Coronary artery (tissue), 2 donors: Measurements from ENCODE around the gene CHMP5.

ENCODE experiments used
- DNase-seq: peaks from one replicate; pipeline ENCODE4 v3.0.0-alpha.2; 2017; ENCODE audit warnings: low spot score
- H3K27ac ChIP-seq, 2 donors: fragments of 200-600 bp; sonication (generic); one replicate each; pipeline ENCODE4 v1.5.1; 2016 to 2019
- H3K4me3 ChIP-seq: fragments of 200-600 bp; sonication (generic); 2 replicates; pipeline ENCODE4 v1.5.1; 2016; ENCODE audit warnings: mild to moderate bottlenecking, moderate library complexity
- CTCF ChIP-seq: fragments of 200-600 bp; sonication (generic); IDR thresholded peaks from one replicate; pipeline ENCODE4 v1.5.1; 2019; ENCODE audit warnings: antibody characterized with exemption

Gene CHMP5

GRCh38 chr9:33263131-33264002 is 1.5 kb upstream of the CHMP5 start:
- Histone ChIP-seq H3K4me3 (peak overlapping the region; percentile 91), H3K27ac (peak overlapping the region; percentile 90 to 92)
- DNase-seq: no peak
- no peak for TF ChIP-seq CTCF

- no peak for DNase-seq
- Histone ChIP-seq H3K4me3 (peak overlapping the region; percentile 91), H3K27ac (peak overlapping the region; percentile 90 to 92)
- TF ChIP-seq CTCF: no peak
These were observed 811 bp upstream of the CHMP5 start for GRCh38 chr9:33264003-33264472.

- no peak for TF ChIP-seq CTCF
- Histone ChIP-seq H3K27ac (peak overlapping the region; percentile 70 to 90), H3K4me3 (peak overlapping the region; percentile 91)
- DNase-seq: no peak
These were observed 489 bp downstream of the CHMP5 start for GRCh38 chr9:33265211-33265865.

GRCh38 chr9:33267151-33267767 is 2.4 kb downstream of the CHMP5 start:
- no peak for DNase-seq
- no peak overlapping the region for H3K27ac ChIP-seq
- no peak for TF ChIP-seq CTCF
- H3K4me3 ChIP-seq: no peak overlapping the region

GRCh38 chr9:33270146-33270545 is 5.3 kb downstream of the CHMP5 start:
- DNase-seq: no peak
- Histone ChIP-seq H3K4me3 (no peak overlapping the region), H3K27ac (no peak overlapping the region)
- TF ChIP-seq CTCF: no peak

- H3K4me3 ChIP-seq: no peak overlapping the region
- no peak overlapping the region for H3K27ac ChIP-seq
- TF ChIP-seq CTCF: no peak
- no peak for DNase-seq
These were observed 7.2 kb downstream of the CHMP5 start for GRCh38 chr9:33272061-33272460.
